ENCODE data around the gene EDN2. TPM values are rescaled to one million over a fixed set of nuclear protein-coding genes. Genes with fewer than 3 reads are reported as not detected.

The EDN2 gene
- total RNA-seq, 3 donors from 2014 or later (not counting 1 experiment from before 2014, with no cell fraction given), result 0.29 to 0.93 (median 0.64) TPM

DNA sequence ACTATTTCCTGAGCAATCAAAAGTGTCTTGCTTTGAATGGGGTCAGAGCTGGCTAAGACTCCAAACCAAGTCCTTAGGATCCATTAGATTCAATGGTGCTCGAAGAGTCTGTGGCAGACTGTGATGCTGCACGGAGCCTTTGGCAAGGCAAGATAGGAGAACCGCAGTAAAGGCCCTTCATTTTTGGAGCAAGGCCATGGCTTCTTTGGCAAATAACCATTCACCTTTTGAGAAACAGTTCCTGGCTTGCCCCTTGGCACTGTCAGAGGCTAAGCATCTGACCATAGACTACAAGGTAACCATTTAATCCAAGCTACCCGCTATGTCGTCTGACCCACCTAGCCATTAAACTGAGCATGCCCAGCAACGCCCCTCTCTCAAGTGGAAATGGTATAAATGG lies 45.2 kb downstream of the EDN2 start:
- peaks cover 4% of the 10 kb centered on the region for H3K9me3 ChIP-seq (ENCODE audit: control insufficient read depth, insufficient read depth, low read length)
- Mint-ChIP-seq H3K27ac (no peak overlapping the region), H3K9me3 (no peaks in the 10 kb centered on the region), H3K27me3 (ENCODE audit: low read depth in 2 of 2) (peaks cover 20 to 24% of the 10 kb centered on the region in 2 donors), H3K36me3 (no peaks in the 10 kb centered on the region), H3K4me3 (no peak overlapping the region), H3K4me1 (no peaks in the 10 kb centered on the region)
- H3K4me3 ChIP-seq (ENCODE audit: low read length), result no peak overlapping the region
- TF ChIP-seq, protein P1, sequence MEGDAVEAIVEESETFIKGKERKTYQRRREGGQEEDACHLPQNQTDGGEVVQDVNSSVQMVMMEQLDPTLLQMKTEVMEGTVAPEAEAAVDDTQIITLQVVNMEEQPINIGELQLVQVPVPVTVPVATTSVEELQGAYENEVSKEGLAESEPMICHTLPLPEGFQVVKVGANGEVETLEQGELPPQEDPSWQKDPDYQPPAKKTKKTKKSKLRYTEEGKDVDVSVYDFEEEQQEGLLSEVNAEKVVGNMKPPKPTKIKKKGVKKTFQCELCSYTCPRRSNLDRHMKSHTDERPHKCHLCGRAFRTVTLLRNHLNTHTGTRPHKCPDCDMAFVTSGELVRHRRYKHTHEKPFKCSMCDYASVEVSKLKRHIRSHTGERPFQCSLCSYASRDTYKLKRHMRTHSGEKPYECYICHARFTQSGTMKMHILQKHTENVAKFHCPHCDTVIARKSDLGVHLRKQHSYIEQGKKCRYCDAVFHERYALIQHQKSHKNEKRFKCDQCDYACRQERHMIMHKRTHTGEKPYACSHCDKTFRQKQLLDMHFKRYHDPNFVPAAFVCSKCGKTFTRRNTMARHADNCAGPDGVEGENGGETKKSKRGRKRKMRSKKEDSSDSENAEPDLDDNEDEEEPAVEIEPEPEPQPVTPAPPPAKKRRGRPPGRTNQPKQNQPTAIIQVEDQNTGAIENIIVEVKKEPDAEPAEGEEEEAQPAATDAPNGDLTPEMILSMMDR (IDR thresholded peaks at IDR 0.05), result no peak
- DNase-seq, result no peak
- no peaks in the 10 kb centered on the region for H3K27me3 ChIP-seq (ENCODE audit: control insufficient read depth, insufficient read depth, low read length)
- WGBS (ENCODE audit: insufficient coverage), result 90% methylated on average over 6 of the region's 6 CpGs
- no peaks in the 10 kb centered on the region for H3K4me1 ChIP-seq (ENCODE audit: control insufficient read depth, insufficient read depth, low read length)
- H3K27ac ChIP-seq (ENCODE audit: low read length), result no peak overlapping the region
- no peaks in the 10 kb centered on the region for H3K36me3 ChIP-seq (ENCODE audit: control insufficient read depth, insufficient read depth, low read length)
- no peak for ATAC-seq
- intact Hi-C loops (cut with micrococcal nuclease), result no loop called here

- Histone ChIP-seq H3K27ac (ENCODE audit: low read length) (no peak overlapping the region), H3K4me1 (ENCODE audit: control insufficient read depth, insufficient read depth, low read length) (no peaks in the 10 kb centered on the region), H3K36me3 (ENCODE audit: control insufficient read depth, insufficient read depth, low read length) (no peaks in the 10 kb centered on the region), H3K27me3 (ENCODE audit: control insufficient read depth, insufficient read depth, low read length) (no peaks in the 10 kb centered on the region), H3K4me3 (ENCODE audit: low read length) (no peak overlapping the region), H3K9me3 (ENCODE audit: control insufficient read depth, insufficient read depth, low read length) (no peaks in the 10 kb centered on the region)
- Mint-ChIP-seq H3K27me3 (ENCODE audit: low read depth in 2 of 2) (peaks cover 23 to 30% of the 10 kb centered on the region in 2 donors), H3K27ac (no peak overlapping the region), H3K36me3 (no peaks in the 10 kb centered on the region), H3K4me1 (no peaks in the 10 kb centered on the region), H3K9me3 (no peaks in the 10 kb centered on the region), H3K4me3 (no peak overlapping the region)
- WGBS (ENCODE audit: insufficient coverage), result 100% methylated on average over 1 of the region's 1 CpG
- TF ChIP-seq, protein P1 (IDR thresholded peaks at IDR 0.05), result no peak
- DNase-seq, result no peak
- no peak for ATAC-seq
- intact Hi-C loops (cut with micrococcal nuclease), result no loop called here
Measured at GRCh38 chr1:41438711-41439110, 45.8 kb downstream of the EDN2 start.

- H3K36me3 Mint-ChIP-seq, result no peaks in the 10 kb centered on the region
- H3K27me3 Mint-ChIP-seq (ENCODE audit: low read depth in 2 of 2), result peaks cover 26 to 34% of the 10 kb centered on the region in 2 donors
- Histone ChIP-seq H3K27me3 (ENCODE audit: control insufficient read depth, insufficient read depth, low read length) (no peaks in the 10 kb centered on the region), H3K36me3 (ENCODE audit: control insufficient read depth, insufficient read depth, low read length) (no peaks in the 10 kb centered on the region), H3K4me1 (ENCODE audit: control insufficient read depth, insufficient read depth, low read length) (no peaks in the 10 kb centered on the region), H3K9me3 (ENCODE audit: control insufficient read depth, insufficient read depth, low read length) (no peaks in the 10 kb centered on the region), H3K27ac (ENCODE audit: low read length) (no peak overlapping the region), H3K4me3 (ENCODE audit: low read length) (no peak overlapping the region)
- DNase-seq (no peak), ATAC-seq (no peak)
- no peaks in the 10 kb centered on the region for H3K9me3 Mint-ChIP-seq
- TF ChIP-seq, protein P1 (IDR thresholded peaks at IDR 0.05), result no peak
- no peak overlapping the region for H3K4me3 Mint-ChIP-seq
- intact Hi-C loops (cut with micrococcal nuclease), result no loop called here
- 81% methylated on average over 3 of the region's 3 CpGs for WGBS (ENCODE audit: insufficient coverage)
- H3K4me1 Mint-ChIP-seq, result peaks cover 0 to 6% of the 10 kb centered on the region in 2 donors
- H3K27ac Mint-ChIP-seq, result no peak overlapping the region
Measured at GRCh38 chr1:41437011-41437355, 47.5 kb downstream of the EDN2 start.

DNA sequence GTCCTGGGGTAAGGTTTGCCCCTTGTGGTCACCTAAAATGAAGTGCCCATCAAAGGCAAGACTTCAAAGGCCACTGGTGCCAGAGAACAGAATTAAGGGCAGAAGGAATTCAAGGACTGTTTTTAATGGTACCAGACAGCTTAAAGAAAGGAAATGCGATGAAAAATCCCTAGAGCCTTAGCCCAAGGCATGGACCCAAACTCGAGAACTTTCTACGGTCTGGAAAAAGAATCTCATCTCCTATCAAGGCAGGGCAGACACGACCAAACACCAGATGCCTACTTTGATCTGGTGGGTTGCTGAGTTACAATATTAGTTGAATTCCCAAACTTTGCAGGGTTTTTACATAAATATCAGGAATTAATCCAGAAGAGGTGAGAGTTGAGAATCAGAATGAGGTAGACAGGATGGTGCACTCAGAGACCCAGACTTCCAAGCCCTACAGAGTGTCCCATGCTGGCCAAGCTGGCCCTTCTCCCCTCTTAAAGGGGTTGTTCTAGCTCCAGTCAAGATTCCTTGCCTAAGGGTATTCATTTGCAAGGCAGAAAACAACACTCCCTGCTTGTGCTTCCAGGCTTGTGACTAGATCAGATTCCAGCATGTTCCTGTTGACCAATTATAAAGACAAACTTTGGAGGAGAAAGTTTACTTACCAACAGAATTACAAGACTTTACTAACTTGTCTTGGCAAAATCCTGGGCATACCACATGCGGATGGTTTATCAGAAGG lies 48.0 kb downstream of the EDN2 start:
- intact Hi-C loops (cut with micrococcal nuclease), result no loop called here
- Histone ChIP-seq H3K4me3 (ENCODE audit: low read length) (no peak overlapping the region), H3K36me3 (ENCODE audit: control insufficient read depth, insufficient read depth, low read length) (no peaks in the 10 kb centered on the region), H3K27me3 (ENCODE audit: control insufficient read depth, insufficient read depth, low read length) (no peaks in the 10 kb centered on the region), H3K9me3 (ENCODE audit: control insufficient read depth, insufficient read depth, low read length) (no peaks in the 10 kb centered on the region), H3K4me1 (ENCODE audit: control insufficient read depth, insufficient read depth, low read length) (no peaks in the 10 kb centered on the region), H3K27ac (ENCODE audit: low read length) (no peak overlapping the region)
- H3K4me1 Mint-ChIP-seq, result peaks cover 0 to 6% of the 10 kb centered on the region in 2 donors
- H3K9me3 Mint-ChIP-seq, result no peaks in the 10 kb centered on the region
- H3K4me3 Mint-ChIP-seq, result no peak overlapping the region
- no peak overlapping the region for H3K27ac Mint-ChIP-seq
- H3K27me3 Mint-ChIP-seq (ENCODE audit: low read depth in 2 of 2), result peaks cover 26 to 34% of the 10 kb centered on the region in 2 donors
- DNase-seq (no peak), ATAC-seq (no peak)
- no peaks in the 10 kb centered on the region for H3K36me3 Mint-ChIP-seq
- TF ChIP-seq, protein P1 (IDR thresholded peaks at IDR 0.05), result no peak
- WGBS (ENCODE audit: insufficient coverage), result 82% methylated on average over 5 of the region's 5 CpGs
